Stimulated activated naive CD8-positive, alpha-beta T cell treated with anti-CD3 and anti-CD28 coated beads, Interleukin-15, Interleukin-2, amounts not matched to agents 100 ng/mL and 50 ng/mL, for 24 hours (primary cell): ENCODE results near the gene NKX3-2.
A peak's percentile ranks its signal among the peaks of the same experiment; 100 is the strongest.

Source experiments
- H3K27ac Mint-ChIP-seq: one replicate; pipeline ENCODE4 v1.8.0; 2021; ENCODE audit warnings: mild to moderate bottlenecking, mixed read lengths
- H3K27me3 Mint-ChIP-seq: one replicate; pipeline ENCODE4 v1.8.0; 2021; ENCODE audit warnings: mixed read lengths
- H3K36me3 Mint-ChIP-seq: one replicate; pipeline ENCODE4 v1.8.0; 2021; ENCODE audit warnings: low read depth, mixed read lengths
- H3K4me1 Mint-ChIP-seq: one replicate; pipeline ENCODE4 v1.8.0; 2021; ENCODE audit warnings: low read depth, mixed read lengths
- H3K4me3 Mint-ChIP-seq: one replicate; pipeline ENCODE4 v1.8.0; 2021; ENCODE audit warnings: mild to moderate bottlenecking, mixed read lengths
- H3K9me3 Mint-ChIP-seq: one replicate; pipeline ENCODE4 v1.8.0; 2021; ENCODE audit warnings: mixed read lengths

The NKX3-2 gene

GRCh38 chr4:13548984-13549546 lies 4.8 kb upstream of the NKX3-2 start:
- Mint-ChIP-seq H3K9me3 (no peaks in the 10 kb centered on the region), H3K36me3 (no peaks in the 10 kb centered on the region), H3K4me3 (peak overlapping the region; percentile 74), H3K27ac (no peak overlapping the region), H3K27me3 (peaks cover 79% of the 10 kb centered on the region), H3K4me1 (peaks cover 31% of the 10 kb centered on the region)

GRCh38 chr4:13548059-13548983 lies 4.0 kb upstream of the NKX3-2 start:
- H3K4me1 Mint-ChIP-seq = peaks cover 36% of the 10 kb centered on the region
- peak overlapping the region; percentile 74 for H3K4me3 Mint-ChIP-seq
- no peak overlapping the region for H3K27ac Mint-ChIP-seq
- H3K9me3 Mint-ChIP-seq = no peaks in the 10 kb centered on the region
- H3K27me3 Mint-ChIP-seq = peaks cover 77% of the 10 kb centered on the region
- H3K36me3 Mint-ChIP-seq = no peaks in the 10 kb centered on the region

GRCh38 chr4:13547485-13548041 lies 3.3 kb upstream of the NKX3-2 start:
- H3K27ac Mint-ChIP-seq = no peak overlapping the region
- H3K4me1 Mint-ChIP-seq = peaks cover 36% of the 10 kb centered on the region
- H3K4me3 Mint-ChIP-seq = peak overlapping the region; percentile 58
- no peaks in the 10 kb centered on the region for H3K36me3 Mint-ChIP-seq
- no peaks in the 10 kb centered on the region for H3K9me3 Mint-ChIP-seq
- H3K27me3 Mint-ChIP-seq = peaks cover 77% of the 10 kb centered on the region

- peaks cover 36% of the 10 kb centered on the region for H3K4me1 Mint-ChIP-seq
- H3K27ac Mint-ChIP-seq = no peak overlapping the region
- H3K36me3 Mint-ChIP-seq = no peaks in the 10 kb centered on the region
- peak overlapping the region; percentile 80 for H3K4me3 Mint-ChIP-seq
- H3K27me3 Mint-ChIP-seq = peaks cover 76% of the 10 kb centered on the region
- H3K9me3 Mint-ChIP-seq = no peaks in the 10 kb centered on the region
Observed at GRCh38 chr4:13546941-13547484, 2.7 kb upstream of the NKX3-2 start.

- no peak overlapping the region for H3K27ac Mint-ChIP-seq
- H3K27me3 Mint-ChIP-seq = peaks cover 75% of the 10 kb centered on the region
- H3K9me3 Mint-ChIP-seq = no peaks in the 10 kb centered on the region
- H3K36me3 Mint-ChIP-seq = no peaks in the 10 kb centered on the region
- H3K4me1 Mint-ChIP-seq = peaks cover 38% of the 10 kb centered on the region
- H3K4me3 Mint-ChIP-seq = peak overlapping the region; percentile 80
Observed at GRCh38 chr4:13546142-13546940, 2.0 kb upstream of the NKX3-2 start.

GRCh38 chr4:13545394-13545808 lies 1.1 kb upstream of the NKX3-2 start:
- Mint-ChIP-seq H3K4me3 (peak overlapping the region; percentile 78), H3K9me3 (no peaks in the 10 kb centered on the region), H3K27ac (no peak overlapping the region)

GRCh38 chr4:13544606-13545393 lies 492 bp upstream of the NKX3-2 start:
- no peak overlapping the region for H3K27ac Mint-ChIP-seq
- H3K4me3 Mint-ChIP-seq = peak overlapping the region; percentile 78
- H3K4me1 Mint-ChIP-seq = peaks cover 46% of the 10 kb centered on the region
- H3K27me3 Mint-ChIP-seq = peaks cover 73% of the 10 kb centered on the region
- H3K9me3 Mint-ChIP-seq = no peaks in the 10 kb centered on the region
- no peaks in the 10 kb centered on the region for H3K36me3 Mint-ChIP-seq

More at GRCh38 chr4:13545394-13545808, 1.1 kb upstream of the NKX3-2 start:
- no peaks in the 10 kb centered on the region for H3K36me3 Mint-ChIP-seq
- peaks cover 74% of the 10 kb centered on the region for H3K27me3 Mint-ChIP-seq
- peaks cover 46% of the 10 kb centered on the region for H3K4me1 Mint-ChIP-seq

- H3K27me3 Mint-ChIP-seq = peaks cover 75% of the 10 kb centered on the region
- peaks cover 46% of the 10 kb centered on the region for H3K4me1 Mint-ChIP-seq
- peaks cover 6% of the 10 kb centered on the region for H3K36me3 Mint-ChIP-seq
- no peak overlapping the region for H3K27ac Mint-ChIP-seq
- peak overlapping the region; percentile 47 for H3K4me3 Mint-ChIP-seq
- peaks cover 6% of the 10 kb centered on the region for H3K9me3 Mint-ChIP-seq
Observed at GRCh38 chr4:13543032-13543838, 1.1 kb downstream of the NKX3-2 start.

- Mint-ChIP-seq H3K9me3 (peaks cover 7% of the 10 kb centered on the region), H3K36me3 (peaks cover 7% of the 10 kb centered on the region), H3K4me3 (peak overlapping the region; percentile 37), H3K27ac (no peak overlapping the region), H3K27me3 (peaks cover 80% of the 10 kb centered on the region), H3K4me1 (peaks cover 47% of the 10 kb centered on the region)
Observed at GRCh38 chr4:13542577-13543031, 1.7 kb downstream of the NKX3-2 start.

- peaks cover 7% of the 10 kb centered on the region for H3K36me3 Mint-ChIP-seq
- peaks cover 48% of the 10 kb centered on the region for H3K4me1 Mint-ChIP-seq
- H3K27me3 Mint-ChIP-seq = peaks cover 85% of the 10 kb centered on the region
- H3K27ac Mint-ChIP-seq = no peak overlapping the region
- no peak overlapping the region for H3K4me3 Mint-ChIP-seq
- peaks cover 9% of the 10 kb centered on the region for H3K9me3 Mint-ChIP-seq
Observed at GRCh38 chr4:13541720-13542576, 2.4 kb downstream of the NKX3-2 start.

GRCh38 chr4:13541176-13541604 lies 3.1 kb downstream of the NKX3-2 start:
- peak overlapping the region; percentile 31 for H3K4me3 Mint-ChIP-seq
- peaks cover 7% of the 10 kb centered on the region for H3K36me3 Mint-ChIP-seq
- peaks cover 85% of the 10 kb centered on the region for H3K27me3 Mint-ChIP-seq
- H3K4me1 Mint-ChIP-seq = peaks cover 44% of the 10 kb centered on the region
- peaks cover 11% of the 10 kb centered on the region for H3K9me3 Mint-ChIP-seq
- no peak overlapping the region for H3K27ac Mint-ChIP-seq

GRCh38 chr4:13540446-13541175 lies 3.7 kb downstream of the NKX3-2 start:
- Mint-ChIP-seq H3K27ac (no peak overlapping the region), H3K4me1 (peaks cover 42% of the 10 kb centered on the region), H3K4me3 (peak overlapping the region; percentile 31), H3K27me3 (peaks cover 85% of the 10 kb centered on the region), H3K36me3 (peaks cover 7% of the 10 kb centered on the region), H3K9me3 (peaks cover 11% of the 10 kb centered on the region)
